GM12878 (cell line): Measurements from ENCODE around the gene SMAD2. TPM values are rescaled to one million over a fixed set of nuclear protein-coding genes. Genes with fewer than 3 reads are reported as not detected.

ENCODE experiments used
- ATAC-seq: fragments of 200-7000 bp; cut with Tn5 transposase; 3 replicates; pipeline ENCODE4 v1.9.1; 2020; ENCODE audit warnings: mild to moderate bottlenecking, moderate library complexity
- BruUV-seq: library from RNA; stranded (reverse); fragments of 400-500 nt; replicated peaks from 2 replicates; lab custom pipeline; 2021; lab: Mats Ljungman, UMichigan
- CTCF ChIA-PET: fragments of 300-600 bp; sonication (Branson Sonifier 250); formaldehyde crosslinking; extraction: SDS; loops from one replicate; lab custom pipeline; 2021; ENCODE audit warnings: inconsistent platforms; lab: Yijun Ruan, JAX
- POLR2A ChIA-PET: fragments of 350-600 bp; formaldehyde crosslinking; extraction: SDS; loops from one replicate; lab custom pipeline; 2021; ENCODE audit warnings: inconsistent platforms; lab: Charles Lee
- RAD21 ChIA-PET: fragments of 300-600 bp; sonication (Branson Sonifier 250); formaldehyde crosslinking; loops from one replicate; lab custom pipeline; 2023; ENCODE audit warnings: antibody characterized with exemption; ENCODE audit not compliant: unreplicated experiment; lab: Charles Lee
- SMC1A ChIA-PET: fragments of 300-600 bp; sonication (Branson Sonifier 250); formaldehyde crosslinking; loops from one replicate; lab custom pipeline; 2023; ENCODE audit not compliant: unreplicated experiment, uncharacterized antibody; lab: Charles Lee
- DNase-seq: peaks from one replicate; pipeline ENCODE4 v3.0.0-alpha.2; 2011; ENCODE audit warnings: low read depth, low spot score
- FAIRE-seq: peaks from 3 replicates; lab custom pipeline; 2011; peaks lifted over from hg19 to GRCh38; lab: Jason Lieb, UNC
- H2AFZ ChIP-seq: 2 replicates; pipeline ENCODE4 v1.6.0; 2011; ENCODE audit warnings: low read depth, low read length, control low read depth; ENCODE audit not compliant: control insufficient read depth
- H3K27ac ChIP-seq: 2 replicates; pipeline ENCODE4 v1.5.1; 2011; ENCODE audit warnings: control low read depth; ENCODE audit not compliant: control insufficient read depth, insufficient read depth
- H3K27me3 ChIP-seq, 2 experiments: replicated peaks in 1 of 2; 2 replicates each; pipeline versions ENCODE4 v1.6.0 to v1.6.1; 2011; ENCODE audit warnings: low read length in 1 of 2; ENCODE audit not compliant: control insufficient read depth in 2 of 2, insufficient read depth in 2 of 2
- H3K36me3 ChIP-seq, 2 experiments: 2 replicates each; pipeline ENCODE4 v1.5.1; 2011; ENCODE audit warnings: low read length in 1 of 2; ENCODE audit not compliant: control insufficient read depth in 2 of 2, insufficient read depth in 2 of 2
- H3K4me1 ChIP-seq: 2 replicates; pipeline ENCODE4 v1.6.1; 2011; ENCODE audit warnings: mild to moderate bottlenecking, low read length, moderate library complexity, mixed read lengths; ENCODE audit not compliant: control insufficient read depth, insufficient read depth
- H3K4me2 ChIP-seq: 2 replicates; pipeline ENCODE4 v1.6.0; 2011; ENCODE audit warnings: control low read depth; ENCODE audit not compliant: control insufficient read depth, insufficient read depth
- H3K4me3 ChIP-seq: fragments of 200-600 bp; sonication (generic); 2 replicates; pipeline ENCODE4 v1.5.1; 2016
- H3K79me2 ChIP-seq: 2 replicates; pipeline ENCODE4 v1.6.0; 2011; ENCODE audit warnings: low read length; ENCODE audit not compliant: control insufficient read depth, insufficient read depth
- H3K9ac ChIP-seq: 2 replicates; pipeline ENCODE4 v1.8.0; 2011; ENCODE audit warnings: low read length, control low read depth, mixed read lengths; ENCODE audit not compliant: control insufficient read depth, insufficient read depth
- H3K9me3 ChIP-seq: replicated peaks from 3 replicates; pipeline ENCODE4 v1.5.1; 2011; ENCODE audit warnings: mild to moderate bottlenecking, low read length; ENCODE audit not compliant: control insufficient read depth, insufficient read depth
- H4K20me1 ChIP-seq: 2 replicates; pipeline ENCODE4 v1.6.0; 2011; ENCODE audit not compliant: control insufficient read depth, insufficient read depth
- BCLAF1 ChIP-seq: fragments of 450-650 bp; IDR thresholded peaks from 2 replicates; pipeline ENCODE4 v1.6.1; 2017; ENCODE audit warnings: antibody characterized with exemption, mild to moderate bottlenecking, moderate library complexity
- FOS ChIP-seq: IDR thresholded peaks from 3 replicates; pipeline ENCODE4 v1.6.1; 2011; ENCODE audit warnings: borderline replicate concordance; ENCODE audit not compliant: insufficient read length; ENCODE audit errors: extremely low read depth
- GABPA ChIP-seq: IDR thresholded peaks from 2 replicates; pipeline ENCODE4 v1.6.1; 2014; ENCODE audit warnings: antibody characterized with exemption, low read depth, mild to moderate bottlenecking, inconsistent platforms
- IRF3 ChIP-seq: fragments of 450-650 bp; IDR thresholded peaks from 2 replicates; pipeline ENCODE4 v1.6.1; 2014; ENCODE audit warnings: mild to moderate bottlenecking
- MEF2A ChIP-seq: IDR thresholded peaks from 2 replicates; pipeline ENCODE4 v1.6.1; 2011; ENCODE audit warnings: low read depth, mild to moderate bottlenecking, low read length, moderate library complexity; ENCODE audit not compliant: insufficient read depth
- MTA3 ChIP-seq: IDR thresholded peaks from 2 replicates; pipeline ENCODE4 v1.6.1; 2012; ENCODE audit warnings: low read length, inconsistent platforms, borderline replicate concordance
- MXI1 ChIP-seq: fragments of 150-350 bp; IDR thresholded peaks from 2 replicates; pipeline ENCODE4 v1.6.1; 2011; ENCODE audit warnings: low read depth, mild to moderate bottlenecking, inconsistent platforms, low read length, improper control_type of control experiment
- NFYA ChIP-seq: IDR thresholded peaks from 2 replicates; pipeline ENCODE4 v1.6.1; 2011; ENCODE audit warnings: low read depth, mild to moderate bottlenecking, low read length, improper control_type of control experiment, borderline replicate concordance
- PBX3 ChIP-seq: IDR thresholded peaks from 2 replicates; pipeline ENCODE4 v1.6.1; 2011; ENCODE audit warnings: mild to moderate bottlenecking, low read depth, low read length, moderate library complexity; ENCODE audit not compliant: insufficient replicate concordance
- RB1 ChIP-seq: fragments of 450-650 bp; formaldehyde crosslinking; IDR thresholded peaks from 2 replicates; pipeline ENCODE4 v1.6.1; 2017; ENCODE audit warnings: mild to moderate bottlenecking, borderline replicate concordance
- SMAD1 ChIP-seq: fragments of 450-650 bp; IDR thresholded peaks from 2 replicates; pipeline ENCODE4 v1.6.1; 2018; ENCODE audit warnings: mild to moderate bottlenecking, low read depth; ENCODE audit not compliant: partially characterized antibody
- TARDBP ChIP-seq: IDR thresholded peaks from 2 replicates; pipeline ENCODE4 v1.6.1; 2016; ENCODE audit warnings: borderline replicate concordance
- YBX1 ChIP-seq: fragments of 450-650 bp; IDR thresholded peaks from 2 replicates; pipeline ENCODE4 v1.6.1; 2016; ENCODE audit warnings: antibody characterized with exemption
- WGBS: methylation state at CpG from one replicate; pipeline ENCODE4 v1.1.6; 2016; ENCODE audit warnings: low lambda C conversion rate; ENCODE audit not compliant: insufficient replicate concordance, insufficient coverage; ENCODE audit errors: missing lambda C conversion rate; 5-methylcytosine and 5-hydroxymethylcytosine counted together
- in situ Hi-C: fragments of 300-500 bp; cut with MboI; formaldehyde crosslinking; loops from 9 replicates; pipeline ENCODE4 v1.14.3; 2018; ENCODE audit warnings: mixed read lengths
- intact Hi-C: fragments of 100-400 bp; cut with micrococcal nuclease; formaldehyde crosslinking; loops from one replicate; pipeline ENCODE4 v1.14.2; 2022; ENCODE audit not compliant: unreplicated experiment
- polyA plus RNA-seq, 11 experiments: library from polyadenylated mRNA; depleted of rRNA in 4 of 11; unstranded in 6 of 11; stranded (reverse) in 5 of 11; fragments of >200 nt; fragmentation: Nextera tagmentation in 4 of 11; fragmentation: Illumina TruSeq in 1 of 11; extraction: Ambion mirVana in 4 of 11; extraction: Trizol in 1 of 11; gene quantifications; 1 replicate in 1 of 11; 2 replicates in 10 of 11; pipeline versions ENCODE4 v1.2.1 to v1.2.3, GENCODE V29; 2011 to 2016; ENCODE audit warnings: inconsistent platforms in 2 of 11, missing spikeins in 2 of 11, low read depth in 1 of 11
- total RNA-seq, 4 experiments: library from RNA; depleted of rRNA in 3 of 4; stranded (reverse); fragments of >200 nt in 3 of 4; fragmentation: Illumina TruSeq in 1 of 4; extraction: Trizol in 1 of 4; gene quantifications; 2 replicates each; pipeline versions ENCODE4 v1.2.1 to v1.2.3, GENCODE V29; 2013 to 2021

SMAD2 gene
- total and polyA plus RNA-seq, 10 of the 15 experiments (the other 5 are each of a cell fraction or from before 2014, with no cell fraction given), result 28.8 to 111 (median 65.8) TPM

GRCh38 chr18:47800248-47800647 lies 130.2 kb downstream of the SMAD2 start:
- ATAC-seq, result no peak

More at GRCh38 chr18:47800248-47800647, 130.2 kb downstream of the SMAD2 start:
- Histone ChIP-seq H3K4me2 (no peak overlapping the region), H4K20me1 (no peaks in the 10 kb centered on the region), H2AFZ (no peak overlapping the region), H3K9ac (no peak overlapping the region), H3K4me3 (no peak overlapping the region), H3K27me3 (no peaks in the 10 kb centered on the region; a peak in 1 of 4 replicates), H3K4me1 (no peaks in the 10 kb centered on the region)
- POLR2A ChIA-PET, result no interaction called here
- intact Hi-C loops (no loop called here), in situ Hi-C loops (no loop called here)
- no TSS peak for BruUV-seq
- no peak for FAIRE-seq
- 47% methylated on average over 10 of the region's 10 CpGs for WGBS
- RAD21 ChIA-PET, result no interaction called here
- SMC1A ChIA-PET, result no interaction called here
- CTCF ChIA-PET, result no interaction called here
- no peak for TF ChIP-seq BCLAF1
- no peak for TF ChIP-seq TARDBP
- no peak for TF ChIP-seq NFYA
- no peak for TF ChIP-seq MEF2A
- TF ChIP-seq PBX3, result no peak
- TF ChIP-seq RB1, result no peak
- TF ChIP-seq MXI1, result no peak
- TF ChIP-seq IRF3, result no peak
- no peak for TF ChIP-seq FOS
- no peak for TF ChIP-seq GABPA
- TF ChIP-seq SMAD1, result no peak
- TF ChIP-seq YBX1, result no peak
- TF ChIP-seq MTA3, result no peak
- TF ChIP-seq, all 136 proteins: peak for 0
- Histone ChIP-seq H3K79me2 (no peaks in the 10 kb centered on the region), H3K9me3 (no peaks in the 10 kb centered on the region), H3K36me3 (no peaks in the 10 kb centered on the region), H3K27ac (no peak overlapping the region)
- DNase-seq, result no peak
